HEK293T (cell line): Measurements from ENCODE around the gene RAB31.

ENCODE experiments used
- ARNT ChIP-seq: fragments of 450-650 bp; IDR thresholded peaks from 2 replicates; pipeline ENCODE4 v1.6.1; 2017; ENCODE audit warnings: mild to moderate bottlenecking
- FOXM1 ChIP-seq: fragments of 450-650 bp; IDR thresholded peaks from 2 replicates; pipeline ENCODE4 v1.6.1; 2017; ENCODE audit warnings: mild to moderate bottlenecking, borderline replicate concordance
- LEF1 ChIP-seq: fragments of 450-650 bp; IDR thresholded peaks from 2 replicates; pipeline ENCODE4 v1.6.1; 2017; ENCODE audit warnings: mild to moderate bottlenecking, borderline replicate concordance
- NFRKB ChIP-seq: fragments of 450-650 bp; IDR thresholded peaks from 2 replicates; pipeline ENCODE4 v1.6.1; 2016; ENCODE audit warnings: mild to moderate bottlenecking, moderate library complexity
- SP1 ChIP-seq: fragments of 450-650 bp; IDR thresholded peaks from 2 replicates; pipeline ENCODE4 v1.6.1; 2017
- TARDBP ChIP-seq: fragments of 450-650 bp; IDR thresholded peaks from 2 replicates; pipeline ENCODE4 v1.6.1; 2016

- TF ChIP-seq TARDBP, result no peak
- no peak for TF ChIP-seq SP1
- TF ChIP-seq ARNT, result no peak
- TF ChIP-seq LEF1, result no peak
- TF ChIP-seq NFRKB, result no peak
- no peak for TF ChIP-seq FOXM1
Measured at GRCh38 chr18:9876212-9876866, 168.2 kb downstream of the RAB31 start.
